ENCODE results near the gene SASS6. TPM values are rescaled to one million over a fixed set of nuclear protein-coding genes. Genes with fewer than 3 reads are reported as not detected.

The SASS6 gene
- total RNA-seq, 1 donor from 2014 or later = 5.5 TPM

DNA sequence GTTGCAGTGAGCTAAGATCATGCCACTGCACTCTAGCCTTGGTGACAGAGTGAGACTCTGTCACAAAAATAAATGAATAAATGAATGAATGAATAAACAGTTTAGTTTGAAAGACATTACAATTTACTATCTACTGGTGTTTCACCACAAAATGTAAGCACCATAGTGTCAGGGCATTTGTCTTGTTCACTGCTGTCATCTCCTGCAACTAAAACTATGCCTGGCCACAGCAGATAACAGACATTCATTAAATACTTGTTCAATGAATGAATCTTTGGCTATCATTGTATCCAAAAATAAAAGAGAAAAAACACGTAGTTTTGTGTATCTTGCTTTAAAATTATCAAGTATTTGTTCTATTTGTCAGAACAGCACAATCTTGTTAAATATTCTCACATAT lies 32.5 kb downstream of the SASS6 start:
- intact Hi-C loops (cut with micrococcal nuclease) = no loop called here
- DNase-seq (no peak), ATAC-seq (ENCODE audit: low read depth) (no peak)
- Mint-ChIP-seq H3K9me3 (no peaks in the 10 kb centered on the region), H3K27me3 (no peaks in the 10 kb centered on the region), H3K36me3 (ENCODE audit: low read depth) (peaks cover 60% of the 10 kb centered on the region), H3K4me1 (no peaks in the 10 kb centered on the region), H3K27ac (no peak overlapping the region), H3K4me3 (no peak overlapping the region)
- POLR2A ChIA-PET = no interaction called here
- TF ChIP-seq, protein P1, sequence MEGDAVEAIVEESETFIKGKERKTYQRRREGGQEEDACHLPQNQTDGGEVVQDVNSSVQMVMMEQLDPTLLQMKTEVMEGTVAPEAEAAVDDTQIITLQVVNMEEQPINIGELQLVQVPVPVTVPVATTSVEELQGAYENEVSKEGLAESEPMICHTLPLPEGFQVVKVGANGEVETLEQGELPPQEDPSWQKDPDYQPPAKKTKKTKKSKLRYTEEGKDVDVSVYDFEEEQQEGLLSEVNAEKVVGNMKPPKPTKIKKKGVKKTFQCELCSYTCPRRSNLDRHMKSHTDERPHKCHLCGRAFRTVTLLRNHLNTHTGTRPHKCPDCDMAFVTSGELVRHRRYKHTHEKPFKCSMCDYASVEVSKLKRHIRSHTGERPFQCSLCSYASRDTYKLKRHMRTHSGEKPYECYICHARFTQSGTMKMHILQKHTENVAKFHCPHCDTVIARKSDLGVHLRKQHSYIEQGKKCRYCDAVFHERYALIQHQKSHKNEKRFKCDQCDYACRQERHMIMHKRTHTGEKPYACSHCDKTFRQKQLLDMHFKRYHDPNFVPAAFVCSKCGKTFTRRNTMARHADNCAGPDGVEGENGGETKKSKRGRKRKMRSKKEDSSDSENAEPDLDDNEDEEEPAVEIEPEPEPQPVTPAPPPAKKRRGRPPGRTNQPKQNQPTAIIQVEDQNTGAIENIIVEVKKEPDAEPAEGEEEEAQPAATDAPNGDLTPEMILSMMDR (IDR thresholded peaks at IDR 0.05) = no peak
- CTCF ChIA-PET = no interaction called here

GRCh38 chr1:100090471-100090870 lies 42.3 kb downstream of the SASS6 start:
- POLR2A ChIA-PET = no interaction called here
- ATAC-seq (ENCODE audit: low read depth) = no peak
- Mint-ChIP-seq H3K4me1 (no peaks in the 10 kb centered on the region), H3K27me3 (no peaks in the 10 kb centered on the region), H3K27ac (no peak overlapping the region), H3K4me3 (no peak overlapping the region), H3K36me3 (ENCODE audit: low read depth) (peaks cover 36% of the 10 kb centered on the region), H3K9me3 (no peaks in the 10 kb centered on the region)
- CTCF ChIA-PET = no interaction called here
- intact Hi-C loops (cut with micrococcal nuclease) = no loop called here
- TF ChIP-seq, protein P1 (IDR thresholded peaks at IDR 0.05) = no peak
- DNase-seq = no peak

DNA sequence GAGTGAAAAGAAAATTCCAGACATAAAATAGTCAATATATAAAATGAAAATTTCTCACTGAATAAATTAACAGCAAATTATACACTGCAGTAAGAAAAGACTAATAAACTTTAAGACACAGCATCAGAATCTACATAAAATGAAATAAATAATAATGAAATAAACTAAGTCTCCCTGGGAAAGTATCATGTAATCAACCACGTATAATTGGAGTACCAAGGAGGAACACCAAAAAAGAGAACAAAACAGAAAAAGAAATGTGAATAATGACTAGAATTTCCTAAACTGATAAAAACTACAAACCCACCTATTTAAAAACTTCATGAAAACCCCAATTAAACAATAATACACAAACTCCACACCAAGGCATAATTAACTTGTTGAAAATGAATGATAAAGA lies 43.6 kb downstream of the SASS6 start:
- intact Hi-C loops (cut with micrococcal nuclease) = no loop called here
- CTCF ChIA-PET = no interaction called here
- no peak overlapping the region for H3K27ac Mint-ChIP-seq
- ATAC-seq (ENCODE audit: low read depth) = no peak
- no peak overlapping the region for H3K4me3 Mint-ChIP-seq
- TF ChIP-seq, protein P1 (IDR thresholded peaks at IDR 0.05) = no peak
- H3K27me3 Mint-ChIP-seq = no peaks in the 10 kb centered on the region
- peaks cover 35% of the 10 kb centered on the region for H3K36me3 Mint-ChIP-seq (ENCODE audit: low read depth)
- no peak for DNase-seq
- POLR2A ChIA-PET = no interaction called here
- H3K9me3 Mint-ChIP-seq = no peaks in the 10 kb centered on the region
- no peaks in the 10 kb centered on the region for H3K4me1 Mint-ChIP-seq

DNA sequence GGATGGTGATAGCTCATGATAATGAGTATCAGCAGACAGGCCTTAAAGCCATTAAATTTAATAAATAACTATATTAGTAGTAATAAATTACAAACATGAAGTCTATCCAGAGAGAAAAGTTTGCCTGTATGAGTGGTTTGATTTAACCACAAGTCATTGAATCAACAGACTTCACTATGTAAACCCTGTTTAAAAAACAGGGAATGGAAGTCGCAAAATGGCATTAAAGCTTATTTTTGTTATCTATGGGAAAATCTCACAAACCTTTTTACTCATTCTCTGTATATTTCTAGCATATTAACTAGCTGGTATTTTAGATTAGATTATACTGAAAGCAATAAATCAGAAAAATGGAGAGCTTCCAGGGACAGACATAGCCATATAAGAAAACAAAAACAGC lies 45.3 kb downstream of the SASS6 start:
- DNase-seq (no peak), ATAC-seq (ENCODE audit: low read depth) (no peak)
- Mint-ChIP-seq H3K9me3 (no peaks in the 10 kb centered on the region), H3K4me3 (no peak overlapping the region), H3K27ac (no peak overlapping the region), H3K27me3 (no peaks in the 10 kb centered on the region), H3K36me3 (ENCODE audit: low read depth) (peaks cover 33% of the 10 kb centered on the region), H3K4me1 (no peaks in the 10 kb centered on the region)
- ChIA-PET CTCF (no interaction called here), POLR2A (no interaction called here)
- TF ChIP-seq, protein P1 (IDR thresholded peaks at IDR 0.05) = no peak
- intact Hi-C loops (cut with micrococcal nuclease) = loop anchor here (2.0 kb wide), 1 partner anchor 15 kb away; no protein-coding TSS in a partner anchor

DNA sequence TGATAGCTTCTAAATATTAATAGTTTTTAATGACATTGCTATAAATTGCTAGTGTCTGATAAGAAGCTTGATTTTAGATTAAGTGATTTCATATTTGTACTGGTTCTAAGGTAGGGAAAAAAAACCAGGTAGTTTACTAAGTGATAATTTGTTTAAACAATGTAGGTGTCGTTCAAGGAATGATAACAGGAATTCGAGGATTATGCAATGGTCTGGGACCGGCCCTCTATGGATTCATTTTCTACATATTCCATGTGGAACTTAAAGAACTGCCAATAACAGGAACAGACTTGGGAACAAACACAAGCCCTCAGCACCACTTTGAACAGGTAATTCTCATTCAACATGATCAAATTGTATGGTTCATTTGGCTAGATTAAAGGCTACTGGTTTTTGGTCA lies 52.4 kb downstream of the SASS6 start:
- Mint-ChIP-seq H3K36me3 (ENCODE audit: low read depth) (peaks cover 64% of the 10 kb centered on the region), H3K27me3 (no peaks in the 10 kb centered on the region), H3K4me1 (peaks cover 4% of the 10 kb centered on the region), H3K4me3 (no peak overlapping the region), H3K9me3 (no peaks in the 10 kb centered on the region), H3K27ac (no peak overlapping the region)
- TF ChIP-seq, protein P1 (IDR thresholded peaks at IDR 0.05) = no peak
- POLR2A ChIA-PET = no interaction called here
- ATAC-seq (ENCODE audit: low read depth) = no peak
- CTCF ChIA-PET = interaction anchor here (2.0 kb wide), 1 partner anchor 379 kb away, joined by 5 read pairs; no protein-coding TSS in a partner anchor
- no peak for DNase-seq
- intact Hi-C loops (cut with micrococcal nuclease) = loop anchor here (5.0 kb wide), 1 partner anchor 33 kb away; no protein-coding TSS in a partner anchor

Data from activated B cell treated with CpG ODN at 0.5 μM for 24 hours (primary cell).